OCI-LY7 (cell line): Measurements from ENCODE around the gene FAM3D.

Experiments
- EZH2phosphoT487 ChIP-seq: fragments of 200-600 bp; sonication (generic); IDR thresholded peaks from 2 replicates; pipeline ENCODE4 v1.6.1; 2018; ENCODE audit warnings: low read depth, borderline replicate concordance, mild to moderate bottlenecking, mixed run types, antibody characterized with exemption, low read length, moderate library complexity, mixed read lengths
- TF ChIP-seq, protein P1 (sequence below): fragments of 200-600 bp; sonication (generic); conservative IDR thresholded peaks from 2 replicates; pipeline ENCODE4 v1.5.1; 2014; ENCODE audit warnings: mild to moderate bottlenecking, antibody characterized with exemption, low read length, moderate library complexity, mixed read lengths

DNA sequence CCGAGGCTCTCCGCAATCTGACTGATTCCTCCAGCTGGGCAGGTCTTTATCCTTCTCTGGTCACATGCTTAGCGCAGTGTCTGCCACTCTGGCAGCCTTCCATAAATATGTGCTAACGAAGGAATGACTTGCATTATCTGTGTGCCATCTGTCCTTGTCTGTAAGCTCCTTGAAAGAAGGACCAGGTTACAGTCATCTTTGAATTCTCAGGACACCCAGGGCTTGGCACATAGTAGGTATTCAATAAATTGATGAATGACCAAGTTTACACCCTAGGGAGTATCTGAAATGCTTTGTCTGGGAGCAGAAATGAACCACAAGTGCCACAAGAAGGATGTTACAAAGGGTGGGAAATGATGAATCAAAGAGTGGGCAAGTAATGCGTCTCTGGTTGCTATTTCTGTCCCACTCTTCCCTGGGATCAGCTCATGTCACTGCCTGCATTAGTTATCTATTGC, 16.5 kb upstream of the FAM3D start:
- no peak for TF ChIP-seq EZH2phosphoT487
- TF ChIP-seq, protein P1, sequence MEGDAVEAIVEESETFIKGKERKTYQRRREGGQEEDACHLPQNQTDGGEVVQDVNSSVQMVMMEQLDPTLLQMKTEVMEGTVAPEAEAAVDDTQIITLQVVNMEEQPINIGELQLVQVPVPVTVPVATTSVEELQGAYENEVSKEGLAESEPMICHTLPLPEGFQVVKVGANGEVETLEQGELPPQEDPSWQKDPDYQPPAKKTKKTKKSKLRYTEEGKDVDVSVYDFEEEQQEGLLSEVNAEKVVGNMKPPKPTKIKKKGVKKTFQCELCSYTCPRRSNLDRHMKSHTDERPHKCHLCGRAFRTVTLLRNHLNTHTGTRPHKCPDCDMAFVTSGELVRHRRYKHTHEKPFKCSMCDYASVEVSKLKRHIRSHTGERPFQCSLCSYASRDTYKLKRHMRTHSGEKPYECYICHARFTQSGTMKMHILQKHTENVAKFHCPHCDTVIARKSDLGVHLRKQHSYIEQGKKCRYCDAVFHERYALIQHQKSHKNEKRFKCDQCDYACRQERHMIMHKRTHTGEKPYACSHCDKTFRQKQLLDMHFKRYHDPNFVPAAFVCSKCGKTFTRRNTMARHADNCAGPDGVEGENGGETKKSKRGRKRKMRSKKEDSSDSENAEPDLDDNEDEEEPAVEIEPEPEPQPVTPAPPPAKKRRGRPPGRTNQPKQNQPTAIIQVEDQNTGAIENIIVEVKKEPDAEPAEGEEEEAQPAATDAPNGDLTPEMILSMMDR, result no peak
